ENCODE results near the gene TH.

TH gene
- 0 to 0.18 (median 0.09) reads per million in 4 experiments for total RNA-seq

DNA sequence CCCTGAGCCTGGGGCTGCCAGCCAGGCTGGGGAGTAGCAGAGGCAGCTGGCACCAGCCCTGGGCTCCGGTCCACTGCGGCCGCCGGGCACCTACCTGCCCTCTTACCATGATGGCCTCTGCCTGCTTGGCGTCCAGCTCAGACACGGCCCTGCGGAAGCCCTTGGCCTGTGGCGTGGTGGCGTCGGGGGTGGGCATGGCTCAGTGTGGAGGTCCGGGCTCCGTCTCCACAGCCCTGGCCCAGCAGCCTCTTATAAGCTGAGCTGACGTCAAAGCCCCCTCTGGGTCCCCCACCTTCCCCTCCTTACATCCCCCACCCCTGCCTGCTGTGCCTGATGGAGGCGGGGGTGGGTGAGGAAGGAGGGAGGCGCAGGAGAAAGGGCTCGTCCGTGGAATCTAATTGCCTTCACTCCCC, at the start of gene TH:
Gene TH, minus strand, starts transcription at position 225 of the 413 bp plus-strand sequence. Its CDS starts 29 bp downstream, at position 196.
- no peak for DNase-seq

DNA sequence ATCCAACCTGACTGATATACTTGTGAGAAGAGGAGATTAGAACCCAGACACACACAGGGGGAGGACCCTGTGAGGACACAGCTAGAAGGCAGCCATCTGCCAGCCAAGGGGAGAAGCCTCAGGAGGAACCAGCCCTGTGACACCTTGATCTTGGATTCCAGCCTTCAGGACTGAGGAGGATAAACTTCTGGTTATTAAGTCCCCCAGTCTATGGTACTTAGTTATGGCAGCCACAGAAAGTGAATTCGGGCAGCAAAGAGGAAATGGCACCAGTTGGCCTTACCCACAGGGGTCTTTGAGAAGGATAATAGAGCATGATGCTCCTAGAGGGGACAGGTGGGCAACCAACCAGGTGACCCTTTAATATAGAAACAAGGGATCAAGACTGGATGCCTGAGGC, 49.4 kb upstream of the TH start:
- DNase-seq: no peak

DNA sequence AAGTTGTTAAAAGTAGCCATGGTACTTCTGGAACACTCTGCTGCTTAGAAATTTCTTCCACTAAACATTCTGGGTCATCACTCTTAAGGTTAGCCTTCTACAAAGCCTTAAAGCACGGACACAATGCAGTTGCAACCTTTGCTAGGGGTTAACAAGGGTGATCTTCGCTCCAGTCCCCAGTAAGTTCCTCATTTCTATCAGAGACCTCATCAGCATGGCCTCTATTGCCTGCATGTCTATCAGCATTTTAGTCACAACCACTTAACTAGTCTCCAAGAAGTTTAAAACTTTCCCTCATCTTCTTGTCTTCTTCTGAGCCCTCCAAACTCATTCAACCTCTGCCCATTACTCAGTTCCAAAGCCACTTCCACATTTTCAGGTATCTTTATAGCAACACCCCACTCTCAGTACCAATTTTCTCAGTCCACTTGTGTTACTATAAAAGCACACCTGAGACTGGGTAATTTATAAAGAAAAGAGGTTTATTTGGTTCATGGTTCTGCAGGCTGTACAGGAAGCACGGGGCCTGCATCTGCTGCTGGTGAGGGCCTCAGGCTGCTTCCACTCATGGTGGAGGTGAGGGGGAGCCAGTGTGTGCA, 48.7 kb upstream of the TH start:
- DNase-seq: no peak

DNA sequence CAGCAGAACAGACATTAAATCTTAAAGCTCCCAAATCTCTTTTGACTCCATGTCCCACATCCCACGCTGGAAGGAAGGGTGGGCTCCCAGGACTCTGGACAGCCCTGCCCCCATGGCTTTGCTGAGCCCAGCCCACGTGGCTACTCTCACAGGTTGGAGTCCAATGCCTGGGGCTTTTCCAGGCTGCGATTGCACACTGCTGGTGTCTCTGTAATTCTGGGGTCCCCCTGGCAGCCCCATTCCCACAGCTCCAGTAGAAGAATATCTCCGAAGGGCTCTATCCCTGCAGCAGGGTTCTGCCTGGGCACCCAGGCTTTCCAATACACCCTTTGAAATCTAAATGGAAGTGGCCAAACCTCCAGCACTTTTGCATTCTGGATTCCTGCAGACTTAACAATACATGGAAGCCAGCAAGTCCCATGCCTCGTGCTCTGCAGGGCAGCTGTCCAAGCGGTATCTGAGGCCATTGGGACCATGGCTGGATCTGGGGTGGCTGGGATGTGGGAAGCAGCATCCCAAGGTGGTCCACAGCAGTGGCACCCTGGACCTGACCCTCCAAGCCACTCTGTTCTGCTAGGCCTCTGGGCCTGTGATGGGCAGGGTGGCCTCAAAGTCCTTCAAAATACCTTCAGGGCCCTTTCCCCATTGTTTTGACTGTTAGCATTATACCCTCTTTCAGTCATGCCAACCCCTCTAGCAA, 47.9 kb upstream of the TH start:
- DNase-seq: no peak

DNA sequence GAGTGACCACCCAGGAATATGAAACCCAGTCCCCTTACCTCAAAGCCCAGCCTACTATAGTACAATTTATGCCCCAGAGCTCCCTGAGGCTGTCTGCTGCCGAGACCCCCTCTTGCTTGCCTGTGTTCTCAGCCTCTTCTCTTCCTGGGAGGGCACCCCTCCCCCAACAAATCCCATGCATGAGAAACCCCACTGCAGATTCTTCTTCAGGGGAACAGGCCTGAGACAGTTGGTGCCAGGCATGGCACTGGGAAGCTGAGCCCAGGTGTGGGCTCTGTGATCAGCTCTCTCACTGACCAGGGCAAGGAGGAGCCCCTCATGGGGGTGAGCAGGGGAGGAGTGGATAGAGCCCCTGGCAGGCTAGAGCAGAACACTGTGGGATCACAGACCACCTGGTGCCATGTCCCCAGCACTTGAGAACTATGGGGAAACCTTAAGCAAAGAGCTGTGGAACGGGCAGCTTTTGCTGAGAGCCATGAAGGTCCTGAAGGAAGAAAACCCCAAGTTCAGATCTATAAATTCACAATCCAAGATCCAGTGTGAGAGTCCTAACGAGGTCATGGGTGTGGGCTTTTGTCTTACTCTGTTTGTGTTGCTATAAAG, 46.5 kb upstream of the TH start:
- DNase-seq: no peak

DNA sequence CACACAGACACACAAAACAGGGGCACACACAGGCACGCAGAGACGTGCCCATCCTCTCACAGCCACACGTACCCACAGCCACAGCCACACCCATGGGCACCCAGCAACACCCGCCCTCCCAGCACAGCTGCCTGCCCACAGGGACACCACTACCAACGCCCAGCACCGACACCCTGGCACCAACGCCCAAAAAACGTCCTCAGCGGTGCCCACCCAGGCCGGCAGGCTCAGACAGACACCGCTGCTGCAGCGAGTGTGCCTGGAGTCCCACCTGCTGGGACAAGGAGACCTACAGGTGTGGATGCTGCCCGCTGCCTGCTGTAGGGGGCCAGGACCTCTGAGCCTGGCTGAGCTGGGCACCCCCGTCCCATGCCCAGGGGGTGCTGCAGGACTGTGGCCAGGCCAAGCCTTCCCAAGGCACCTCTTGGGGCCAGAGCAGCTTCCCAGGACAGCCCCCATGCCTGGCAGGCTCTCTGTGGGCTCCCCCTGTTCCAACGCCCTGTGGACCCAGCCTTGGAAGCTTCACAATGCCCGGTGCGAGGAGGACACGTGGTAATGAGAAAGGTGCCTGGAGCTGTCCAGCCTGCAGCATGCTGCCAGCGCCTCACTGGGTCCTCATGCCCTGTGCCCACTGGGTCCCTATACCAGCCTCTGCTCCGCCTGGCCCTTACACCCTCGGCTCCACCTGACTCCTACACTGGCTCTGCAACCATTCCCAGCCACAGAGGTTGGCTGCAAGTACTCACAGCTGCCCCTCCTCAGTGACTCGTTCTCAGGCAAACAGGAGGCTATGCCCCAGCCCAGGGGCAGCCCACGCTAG, 45.8 kb upstream of the TH start:
- DNase-seq: no peak

DNA sequence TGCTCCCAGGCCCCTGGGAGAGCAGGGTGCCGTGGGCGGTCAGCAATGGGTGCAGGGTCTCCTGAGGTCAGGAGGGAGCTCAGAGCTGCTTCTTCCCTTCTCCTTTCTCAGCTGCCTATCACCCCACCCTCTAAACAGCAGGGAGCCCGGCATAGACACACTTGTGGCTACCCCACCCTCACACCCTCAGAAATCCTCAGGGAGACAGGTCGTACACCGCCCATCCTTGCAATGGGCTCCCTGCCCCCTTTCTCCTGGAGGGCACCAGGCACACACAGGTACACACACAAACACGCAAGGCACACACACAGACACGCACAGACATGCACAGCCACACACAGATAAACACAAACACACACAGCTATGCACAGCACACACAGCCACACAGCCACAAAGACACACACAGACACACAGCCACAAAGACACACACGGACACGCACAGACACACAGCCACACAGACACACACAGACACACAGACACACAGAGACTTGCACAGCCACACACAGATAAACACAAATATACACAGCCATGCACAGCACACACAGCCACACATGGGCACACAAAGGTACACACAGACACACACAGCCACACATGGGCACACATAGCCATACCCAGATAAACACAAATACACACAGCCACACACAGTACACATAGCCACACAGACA, 44.9 kb upstream of the TH start:
- DNase-seq: no peak

DNA sequence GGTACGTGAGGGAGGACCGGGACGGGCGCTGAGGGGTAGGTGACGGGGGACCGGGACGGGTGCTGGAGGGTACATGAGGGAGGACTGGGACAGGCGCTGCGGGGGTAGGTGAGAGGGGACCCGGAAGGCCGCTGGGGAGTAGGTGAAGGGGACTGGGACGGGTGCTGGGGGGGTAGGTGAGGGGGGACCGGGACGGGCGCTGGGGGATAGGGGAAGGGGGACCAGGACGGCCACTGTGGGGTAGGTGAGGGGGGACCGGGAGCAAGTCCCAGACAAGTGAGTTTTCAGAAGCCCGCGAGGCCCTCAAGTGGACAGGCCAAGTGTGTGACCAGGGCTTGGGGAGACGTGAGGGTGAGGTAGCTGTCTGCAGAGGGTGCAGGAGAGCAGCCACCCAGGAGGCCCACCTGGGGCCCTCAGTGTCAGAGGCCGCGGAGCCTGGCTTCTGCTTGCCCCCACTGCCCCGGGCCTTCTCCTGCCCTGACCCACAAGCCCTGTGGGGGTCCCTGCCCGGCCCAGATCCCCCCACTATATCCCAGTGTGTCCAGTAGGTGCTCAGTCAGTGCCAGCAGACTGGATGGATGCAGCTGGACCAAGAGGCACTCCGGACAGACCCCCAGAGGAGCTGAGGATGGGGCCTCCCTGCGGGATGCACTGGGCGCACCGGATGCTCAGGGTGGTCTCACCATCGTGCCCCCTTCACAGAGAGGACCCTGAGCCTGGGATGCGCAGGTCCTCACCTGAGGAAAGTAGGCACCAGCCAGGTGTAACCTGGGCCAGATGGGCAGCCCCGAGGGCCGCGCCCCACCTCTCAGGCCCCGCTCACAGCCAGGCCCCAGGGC, 44.2 kb upstream of the TH start:
- DNase-seq: no peak

DNA sequence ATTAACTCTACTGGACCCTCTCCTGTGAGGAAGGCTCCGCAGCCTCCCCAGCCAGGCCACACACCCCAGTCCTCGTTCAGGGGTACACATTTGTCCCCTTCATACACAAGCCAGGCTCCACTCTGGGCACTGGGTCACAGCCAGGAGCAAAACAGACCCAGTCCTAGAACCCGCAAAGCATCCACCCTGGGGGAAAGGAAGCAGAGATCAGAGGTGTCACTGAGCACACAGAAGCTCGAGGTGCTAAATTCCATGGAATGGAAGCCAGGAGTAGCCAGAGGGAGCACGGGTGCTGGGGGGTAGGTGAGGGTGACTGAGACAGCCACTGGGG, 43.6 kb upstream of the TH start:
- DNase-seq: no peak

DNA sequence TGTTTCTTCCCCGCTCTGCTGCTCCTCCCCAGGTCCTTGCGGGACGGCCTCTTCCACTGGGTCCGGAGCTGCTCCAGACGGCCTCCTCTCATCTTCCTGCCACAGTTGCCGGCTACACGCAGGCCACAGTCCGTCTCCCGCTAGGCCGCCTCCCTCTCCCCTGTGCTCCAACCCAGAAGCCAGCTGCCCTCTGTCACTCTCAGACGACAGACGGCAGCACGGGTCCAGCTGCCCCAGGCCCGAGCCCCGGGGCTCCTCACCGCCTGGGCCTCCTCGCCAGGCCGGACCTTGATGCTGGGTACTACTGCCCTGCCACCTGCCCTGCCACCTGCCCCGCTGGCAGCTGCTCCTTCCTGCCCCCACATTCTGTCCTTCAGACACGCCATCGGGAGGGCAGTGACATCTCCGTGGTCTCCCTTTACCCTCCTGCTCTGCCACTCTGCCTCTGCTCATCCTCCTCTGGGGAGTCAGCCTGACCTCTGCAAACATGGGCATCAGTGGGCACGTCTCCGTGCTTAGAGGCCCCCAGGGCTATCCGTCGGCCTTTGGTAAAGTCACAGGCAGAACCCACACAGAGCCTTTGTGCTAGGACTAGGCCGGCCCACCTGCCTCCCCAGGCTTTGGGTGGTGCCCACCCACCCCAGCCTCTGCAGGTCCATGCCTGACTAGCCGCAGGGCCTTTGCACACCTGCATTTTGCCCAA, 43.1 kb upstream of the TH start:
- DNase-seq: no peak

DNA sequence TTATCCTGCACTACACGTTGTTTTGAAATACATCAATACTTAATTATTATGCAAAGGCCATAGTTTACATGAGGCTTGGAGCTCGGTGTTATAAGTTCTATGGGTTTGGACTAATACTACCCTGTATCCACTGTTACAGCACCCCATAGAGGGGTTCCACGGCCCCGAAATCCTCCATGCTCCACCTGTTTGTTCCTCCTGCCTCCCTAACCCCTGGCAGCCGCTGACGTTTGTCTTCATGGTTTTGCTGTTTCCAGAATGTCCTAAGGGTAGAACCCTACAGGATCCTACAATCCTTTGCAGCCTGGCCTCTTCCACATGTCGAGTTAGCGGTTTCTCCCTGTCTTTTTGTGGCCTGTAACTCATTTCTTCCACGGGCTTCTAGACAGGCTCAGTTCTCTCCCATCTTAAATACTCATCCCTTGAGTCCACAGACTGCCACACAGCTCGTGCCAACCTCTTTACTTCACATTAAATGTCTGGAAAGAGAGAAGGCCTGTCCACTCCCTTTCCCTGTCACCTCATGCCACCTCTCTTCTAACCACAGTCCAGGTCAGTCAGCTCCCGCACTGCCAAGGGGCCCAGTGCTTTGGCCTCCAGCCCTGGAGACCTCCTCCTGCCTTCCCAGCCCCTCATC, 42.4 kb upstream of the TH start:
- DNase-seq: no peak

DNA sequence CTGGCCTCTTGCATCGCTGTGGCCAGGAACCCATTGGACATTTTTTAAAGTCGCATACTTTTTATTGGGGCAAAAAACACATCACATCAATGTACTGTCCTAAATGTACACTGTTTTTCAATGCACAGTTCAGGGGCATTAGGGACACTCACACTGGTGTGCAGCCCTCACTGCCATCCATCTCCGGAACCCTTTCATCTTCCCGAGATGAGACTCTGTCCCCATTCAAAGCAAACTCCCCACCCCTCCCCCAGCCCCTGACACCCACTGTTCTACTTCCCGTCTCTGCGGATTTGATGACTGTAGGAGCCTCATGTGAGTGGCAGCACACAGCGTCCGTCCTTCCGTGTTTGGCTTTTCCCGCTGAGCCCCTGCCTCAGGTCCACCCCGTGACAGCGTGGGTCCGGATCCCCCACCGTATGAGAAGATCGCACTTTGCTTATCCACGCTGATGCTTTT, 41.8 kb upstream of the TH start:
- no peak for DNase-seq

DNA sequence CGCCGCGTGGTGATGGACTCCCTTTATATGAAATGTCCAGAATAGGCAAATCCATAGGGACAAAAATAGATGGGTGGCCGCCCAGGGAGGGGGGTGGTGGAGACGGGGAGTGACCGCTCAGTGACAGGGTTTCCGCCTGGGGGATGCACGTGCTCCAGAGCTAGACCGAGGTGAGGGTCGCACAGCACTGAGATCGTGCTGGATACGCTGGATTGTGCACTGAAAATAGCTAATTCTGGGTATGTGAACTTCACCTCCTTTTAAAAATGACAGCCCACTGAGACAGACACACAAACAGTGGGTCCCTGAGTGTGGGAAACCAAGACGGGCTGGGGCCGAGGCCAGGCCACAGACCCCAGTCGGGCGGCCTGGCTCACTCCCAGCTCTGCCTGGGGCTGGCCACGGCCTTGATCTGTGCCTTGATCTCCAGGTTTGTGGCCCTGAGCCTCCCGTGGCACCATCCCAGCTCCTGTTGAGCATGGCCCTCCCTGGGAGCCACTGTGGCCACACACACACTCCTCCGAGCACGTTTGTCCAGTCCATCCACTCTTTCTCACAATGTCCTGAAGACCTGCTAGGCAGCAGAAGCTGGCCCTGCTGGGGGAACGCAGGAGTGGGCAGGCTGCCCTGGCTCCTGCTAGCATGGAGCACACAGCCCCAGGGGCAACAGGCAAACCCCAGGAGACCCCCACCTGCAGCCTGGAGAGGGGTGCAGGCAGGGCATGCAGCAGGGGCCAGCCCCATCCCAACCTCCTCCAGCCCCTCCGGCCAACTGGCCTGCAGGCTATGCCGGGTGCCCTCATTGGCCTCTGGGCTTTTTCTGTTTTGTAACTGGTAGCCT, 41.0 kb upstream of the TH start:
- no peak for DNase-seq

DNA sequence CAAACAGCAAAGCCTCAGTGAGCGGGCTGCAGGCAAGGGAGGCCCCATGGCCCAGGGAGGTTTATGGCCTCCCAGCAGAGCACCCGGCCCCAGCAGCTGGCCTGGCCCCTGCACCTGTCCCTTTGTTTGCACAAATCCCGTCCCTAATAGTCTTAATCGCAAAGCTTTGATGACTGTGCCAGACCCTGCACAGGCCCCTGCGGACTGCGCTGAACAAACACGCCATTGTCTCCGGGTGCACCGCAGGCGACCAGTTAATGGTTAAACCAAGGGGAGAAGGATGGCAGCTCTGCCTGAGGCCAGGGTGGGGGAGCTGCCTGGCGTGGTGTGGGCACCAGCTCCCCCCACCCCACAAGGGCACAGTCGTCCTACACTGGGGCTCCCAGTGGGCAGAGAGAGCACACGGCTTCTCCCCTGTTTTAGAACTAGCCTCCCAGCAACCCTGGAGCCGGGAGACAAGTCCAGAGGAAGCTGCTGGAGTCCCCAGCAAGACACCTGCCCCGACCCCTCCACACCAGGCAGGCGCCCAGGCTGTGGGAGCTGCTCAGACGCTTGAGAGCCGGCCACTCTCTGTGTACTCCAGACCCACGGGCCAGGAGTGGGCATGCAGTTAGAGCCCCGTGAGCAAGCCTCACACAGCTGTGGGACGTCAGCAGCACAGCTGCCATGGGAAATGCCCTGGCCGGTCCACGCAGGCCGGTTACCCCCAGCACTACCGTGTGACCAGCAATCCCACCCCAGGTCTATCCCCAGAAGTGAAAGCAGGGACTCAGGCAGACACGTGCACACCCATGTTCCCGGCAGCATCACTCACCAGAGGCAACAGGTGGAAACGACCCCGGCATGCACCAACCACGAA, 39.7 kb upstream of the TH start:
- DNase-seq: no peak

DNA sequence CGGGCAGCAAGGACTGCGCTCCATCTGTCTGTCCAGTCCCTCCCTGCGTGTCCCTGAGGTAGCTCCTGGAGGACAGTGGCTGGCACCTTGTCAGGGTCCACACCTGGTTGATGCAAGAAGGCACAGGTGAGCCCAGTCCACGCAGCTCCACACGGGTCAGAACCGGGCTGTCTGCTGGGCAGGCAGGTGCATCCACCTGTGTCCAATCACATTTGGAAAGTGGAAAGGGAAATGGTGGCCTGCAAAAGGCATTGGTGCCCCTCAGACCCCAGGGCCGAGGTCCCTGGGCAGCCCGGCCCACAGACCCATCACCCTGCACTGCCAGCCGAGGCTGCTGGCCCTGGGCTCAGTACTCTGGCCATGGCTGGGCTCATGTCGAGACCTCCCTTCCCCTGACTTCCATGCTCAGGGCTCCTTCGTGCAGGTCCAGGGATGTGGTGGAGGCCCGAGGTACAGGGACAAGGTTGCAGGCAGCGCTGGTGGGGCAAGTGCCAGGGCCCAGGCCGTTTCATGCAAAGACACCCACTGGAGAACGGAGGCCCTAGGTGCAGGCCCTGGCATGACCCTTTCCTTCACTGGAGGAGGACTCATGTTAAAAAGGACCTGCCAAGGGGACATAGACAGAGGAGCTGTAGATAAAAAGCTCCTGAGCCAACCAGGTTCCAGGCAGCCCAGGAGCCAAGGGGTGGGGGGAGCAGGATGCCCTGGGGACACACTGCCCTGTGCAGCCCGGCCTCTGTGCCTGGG, 38.9 kb upstream of the TH start:
- DNase-seq: no peak

DNA sequence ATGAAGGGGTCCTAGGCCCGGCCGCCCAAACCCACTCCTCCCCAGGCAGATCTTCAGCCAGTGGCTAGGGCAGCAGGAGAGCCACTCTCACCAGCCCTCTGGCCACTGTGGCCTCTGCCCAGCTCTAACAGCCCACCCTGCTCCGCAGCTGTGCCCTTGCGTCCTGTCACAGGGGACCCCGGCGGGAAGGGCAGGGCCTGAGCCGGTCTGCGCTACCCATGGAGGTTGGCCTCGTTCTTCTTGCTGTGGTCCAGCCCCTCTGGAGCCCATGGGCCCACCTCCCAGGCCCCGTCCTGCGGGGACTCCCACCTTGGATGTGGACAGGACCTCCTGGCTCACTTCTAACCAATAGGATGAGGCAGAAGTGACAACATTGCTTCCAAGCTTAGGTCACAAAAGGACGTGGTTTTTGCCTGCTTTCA, 38.3 kb upstream of the TH start:
- DNase-seq: no peak

DNA sequence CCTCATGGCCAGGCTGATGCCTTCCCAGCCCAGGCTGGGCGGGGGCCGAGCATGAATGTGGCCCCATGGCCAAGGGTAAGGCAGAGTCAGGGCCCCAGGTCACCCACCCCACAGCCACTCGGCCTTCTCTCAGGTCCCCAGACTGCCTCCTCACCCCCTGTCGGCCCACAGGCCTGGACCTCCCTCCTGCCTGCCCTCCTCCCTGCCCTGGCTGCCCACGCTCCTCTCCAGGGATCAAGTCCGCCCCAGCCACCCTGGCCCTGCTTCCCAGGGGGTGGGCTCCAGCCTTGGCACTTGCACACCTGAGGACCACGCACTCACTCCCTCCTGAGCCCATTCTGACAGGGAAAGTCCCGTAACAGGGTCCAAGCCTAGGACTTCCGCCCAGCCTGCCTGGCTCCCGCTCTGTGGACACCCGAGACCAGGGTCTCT, 37.8 kb upstream of the TH start:
- DNase-seq: no peak
